Mammary epithelial cell (primary cell): Measurements from ENCODE around the gene GMPS.

Experiments used
- CTCF ChIP-seq, 2 donors: IDR thresholded peaks in 1 of 2; conservative IDR thresholded peaks in 1 of 2; 2 replicates each; pipeline ENCODE4 v1.5.1; 2011 to 2012; ENCODE audit warnings: inconsistent platforms in 2 of 2, low read length in 2 of 2, mild to moderate bottlenecking in 2 of 2, control low read depth in 1 of 2, low read depth in 1 of 2; ENCODE audit not compliant: insufficient read depth in 1 of 2; ENCODE audit errors: extremely low read depth in 1 of 2
- EZH2 ChIP-seq: IDR thresholded peaks from 2 replicates; pipeline ENCODE4 v1.6.1; 2012; ENCODE audit warnings: low read length, inconsistent platforms, borderline replicate concordance

- TF ChIP-seq CTCF (conservative IDR thresholded peaks at IDR 0.05 in 1 of 2, IDR thresholded peaks at IDR 0.05 in 1 of 2; ENCODE audit: extremely low read depth in 1 of 2, insufficient read depth in 1 of 2, low read depth in 1 of 2, low read length in 2 of 2) (no peak), EZH2 (no peak)
Measured at GRCh38 chr3:155934230-155934629, 63.8 kb downstream of the GMPS start.
